ENCODE data around the gene MAML3.

MAML3 gene

GRCh38 chr4:139893801-139894200 lies 260.2 kb downstream of the MAML3 start:
- DNase-seq (ENCODE audit: insufficient read length, low spot score) (no peak), FAIRE-seq (no peak)
- TF ChIP-seq, protein P1, sequence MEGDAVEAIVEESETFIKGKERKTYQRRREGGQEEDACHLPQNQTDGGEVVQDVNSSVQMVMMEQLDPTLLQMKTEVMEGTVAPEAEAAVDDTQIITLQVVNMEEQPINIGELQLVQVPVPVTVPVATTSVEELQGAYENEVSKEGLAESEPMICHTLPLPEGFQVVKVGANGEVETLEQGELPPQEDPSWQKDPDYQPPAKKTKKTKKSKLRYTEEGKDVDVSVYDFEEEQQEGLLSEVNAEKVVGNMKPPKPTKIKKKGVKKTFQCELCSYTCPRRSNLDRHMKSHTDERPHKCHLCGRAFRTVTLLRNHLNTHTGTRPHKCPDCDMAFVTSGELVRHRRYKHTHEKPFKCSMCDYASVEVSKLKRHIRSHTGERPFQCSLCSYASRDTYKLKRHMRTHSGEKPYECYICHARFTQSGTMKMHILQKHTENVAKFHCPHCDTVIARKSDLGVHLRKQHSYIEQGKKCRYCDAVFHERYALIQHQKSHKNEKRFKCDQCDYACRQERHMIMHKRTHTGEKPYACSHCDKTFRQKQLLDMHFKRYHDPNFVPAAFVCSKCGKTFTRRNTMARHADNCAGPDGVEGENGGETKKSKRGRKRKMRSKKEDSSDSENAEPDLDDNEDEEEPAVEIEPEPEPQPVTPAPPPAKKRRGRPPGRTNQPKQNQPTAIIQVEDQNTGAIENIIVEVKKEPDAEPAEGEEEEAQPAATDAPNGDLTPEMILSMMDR (IDR thresholded peaks at IDR 0.05; ENCODE audit: insufficient read depth, missing control alignments): no peak

- DNase-seq (ENCODE audit: insufficient read length, low spot score): no peak
- TF ChIP-seq, protein P1 (IDR thresholded peaks at IDR 0.05; ENCODE audit: insufficient read depth, missing control alignments): no peak
- FAIRE-seq: no peak
Observed at GRCh38 chr4:139892973-139893736, 260.8 kb downstream of the MAML3 start.

GRCh38 chr4:139890816-139891215 lies 263.2 kb downstream of the MAML3 start:
- TF ChIP-seq, protein P1 (IDR thresholded peaks at IDR 0.05; ENCODE audit: insufficient read depth, missing control alignments): no peak
- DNase-seq (ENCODE audit: insufficient read length, low spot score): no peak
- FAIRE-seq: no peak

GRCh38 chr4:139889901-139890300 lies 264.1 kb downstream of the MAML3 start:
- FAIRE-seq (no peak), DNase-seq (ENCODE audit: insufficient read length, low spot score) (no peak)
- TF ChIP-seq, protein P1 (IDR thresholded peaks at IDR 0.05; ENCODE audit: insufficient read depth, missing control alignments): no peak

- DNase-seq (ENCODE audit: insufficient read length, low spot score) (no peak), FAIRE-seq (no peak)
- TF ChIP-seq, protein P1 (IDR thresholded peaks at IDR 0.05; ENCODE audit: insufficient read depth, missing control alignments): no peak
Observed at GRCh38 chr4:139889264-139889663, 264.7 kb downstream of the MAML3 start.

DNA sequence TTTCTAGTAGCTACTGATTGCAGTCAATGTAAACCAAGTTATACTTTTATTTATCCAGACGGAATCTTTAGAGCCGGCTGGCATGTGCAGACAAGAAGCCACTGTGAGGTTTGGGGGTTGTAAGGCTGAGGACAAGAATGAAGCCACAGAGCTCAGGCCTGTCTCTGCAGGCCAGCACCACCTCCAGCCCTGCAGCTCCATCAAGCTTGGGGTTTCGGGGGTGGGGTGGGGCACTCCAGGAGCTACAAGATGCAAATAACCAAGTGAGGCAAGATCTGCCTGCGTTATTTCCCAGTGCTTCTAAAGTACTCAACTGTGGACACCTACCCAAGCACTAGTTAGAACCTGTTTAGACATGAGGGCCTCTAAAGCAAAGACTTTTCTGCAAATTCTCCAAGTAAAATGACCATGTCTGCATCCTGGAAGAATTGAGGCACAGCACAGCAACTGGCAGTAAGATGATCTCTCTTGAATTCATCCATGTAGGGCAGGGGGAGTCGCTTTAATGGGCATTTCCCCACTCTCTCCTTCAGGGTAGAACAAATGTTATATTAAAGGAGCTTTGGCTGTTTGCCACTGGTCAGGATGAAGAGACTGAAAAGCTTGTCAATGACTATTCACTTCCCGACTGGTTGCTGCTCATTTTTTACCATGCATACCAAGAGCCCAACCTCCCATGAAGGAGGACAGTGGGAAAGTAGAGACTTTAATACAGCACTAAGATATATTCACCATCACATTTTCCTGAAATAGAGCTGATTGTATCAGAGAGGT lies 265.8 kb downstream of the MAML3 start:
- TF ChIP-seq, protein P1 (IDR thresholded peaks at IDR 0.05; ENCODE audit: insufficient read depth, missing control alignments): no peak
- DNase-seq (ENCODE audit: insufficient read length, low spot score): no peak
- no peak for FAIRE-seq

DNA sequence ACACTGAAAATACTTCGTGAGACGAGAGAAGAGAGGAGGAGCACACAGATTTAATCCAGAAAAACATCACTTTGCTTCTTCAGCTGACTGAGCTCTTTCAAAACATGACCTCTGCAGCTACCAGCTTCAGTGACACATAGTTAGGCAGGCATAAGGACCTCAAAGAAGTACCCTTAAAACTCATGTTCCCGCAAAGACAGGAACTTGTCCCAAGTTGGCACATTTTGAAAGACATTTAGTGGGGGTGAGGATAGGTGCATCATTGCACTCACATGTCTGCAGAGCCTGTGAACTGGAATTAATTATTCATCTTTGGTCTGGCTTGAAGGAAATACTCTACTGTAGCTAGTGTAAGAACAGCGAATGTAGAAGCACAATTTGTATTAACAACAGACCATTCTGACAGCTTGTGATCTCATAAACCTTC lies 266.6 kb downstream of the MAML3 start:
- TF ChIP-seq, protein P1 (IDR thresholded peaks at IDR 0.05; ENCODE audit: insufficient read depth, missing control alignments): no peak
- DNase-seq (ENCODE audit: insufficient read length, low spot score): no peak
- FAIRE-seq: peak; percentile 53
